HEK293T (cell line): ENCODE results near the gene PC.
A peak's percentile ranks its signal among the peaks of the same experiment; 100 is the strongest.

ENCODE experiments used
- CTCF ChIA-PET: fragments of 350-600 bp; formaldehyde crosslinking; extraction: SDS; loops from one replicate; lab custom pipeline; 2021; ENCODE audit warnings: antibody characterized with exemption, inconsistent platforms; lab: Yijun Ruan, JAX
- POLR2A ChIA-PET: fragments of 350-600 bp; formaldehyde crosslinking; extraction: SDS; loops from one replicate; lab custom pipeline; 2020; ENCODE audit warnings: antibody characterized with exemption, inconsistent platforms; lab: Yijun Ruan, JAX
- DNase-seq: peaks from one replicate; pipeline ENCODE4 v3.0.0; 2012; ENCODE audit warnings: mixed read lengths; ENCODE audit errors: extremely low spot score
- ARNT ChIP-seq: fragments of 450-650 bp; IDR thresholded peaks from 2 replicates; pipeline ENCODE4 v1.6.1; 2017; ENCODE audit warnings: mild to moderate bottlenecking
- BHLHE40 ChIP-seq: fragments of 450-650 bp; IDR thresholded peaks from 2 replicates; pipeline ENCODE4 v1.6.1; 2016; ENCODE audit warnings: mild to moderate bottlenecking, moderate library complexity, borderline replicate concordance
- CTBP1 ChIP-seq: fragments of 450-650 bp; IDR thresholded peaks from 2 replicates; pipeline ENCODE4 v1.6.1; 2016; ENCODE audit warnings: borderline replicate concordance
- ELF4 ChIP-seq: fragments of 450-650 bp; IDR thresholded peaks from 2 replicates; pipeline ENCODE4 v1.6.1; 2017; ENCODE audit warnings: antibody characterized with exemption
- FOXA1 ChIP-seq: fragments of 450-650 bp; IDR thresholded peaks from 2 replicates; pipeline ENCODE4 v1.6.1; 2016; ENCODE audit warnings: mild to moderate bottlenecking
- FOXK2 ChIP-seq: fragments of 450-650 bp; IDR thresholded peaks from 2 replicates; pipeline ENCODE4 v1.6.1; 2016; ENCODE audit warnings: mild to moderate bottlenecking
- FOXM1 ChIP-seq: fragments of 450-650 bp; IDR thresholded peaks from 2 replicates; pipeline ENCODE4 v1.6.1; 2017; ENCODE audit warnings: mild to moderate bottlenecking, borderline replicate concordance
- HDGF ChIP-seq: fragments of 450-650 bp; IDR thresholded peaks from 2 replicates; pipeline ENCODE4 v1.6.1; 2017; ENCODE audit warnings: antibody characterized with exemption, borderline replicate concordance
- L3MBTL2 ChIP-seq: fragments of 450-650 bp; conservative IDR thresholded peaks from 2 replicates; pipeline ENCODE4 v1.6.1; 2016; ENCODE audit warnings: mild to moderate bottlenecking
- LEF1 ChIP-seq: fragments of 450-650 bp; IDR thresholded peaks from 2 replicates; pipeline ENCODE4 v1.6.1; 2017; ENCODE audit warnings: mild to moderate bottlenecking, borderline replicate concordance
- NFRKB ChIP-seq: fragments of 450-650 bp; IDR thresholded peaks from 2 replicates; pipeline ENCODE4 v1.6.1; 2016; ENCODE audit warnings: mild to moderate bottlenecking, moderate library complexity
- SP1 ChIP-seq: fragments of 450-650 bp; IDR thresholded peaks from 2 replicates; pipeline ENCODE4 v1.6.1; 2017
- SUZ12 ChIP-seq: fragments of 450-650 bp; IDR thresholded peaks from 2 replicates; pipeline ENCODE4 v1.6.1; 2016; ENCODE audit warnings: mild to moderate bottlenecking
- TARDBP ChIP-seq: fragments of 450-650 bp; IDR thresholded peaks from 2 replicates; pipeline ENCODE4 v1.6.1; 2016
- ZNF384 ChIP-seq: fragments of 450-650 bp; IDR thresholded peaks from 2 replicates; pipeline ENCODE4 v1.6.1; 2016
- TF ChIP-seq, protein P1 (sequence below): fragments of 450-650 bp; IDR thresholded peaks from 2 replicates; pipeline ENCODE4 v1.6.1; 2016

PC gene

DNA sequence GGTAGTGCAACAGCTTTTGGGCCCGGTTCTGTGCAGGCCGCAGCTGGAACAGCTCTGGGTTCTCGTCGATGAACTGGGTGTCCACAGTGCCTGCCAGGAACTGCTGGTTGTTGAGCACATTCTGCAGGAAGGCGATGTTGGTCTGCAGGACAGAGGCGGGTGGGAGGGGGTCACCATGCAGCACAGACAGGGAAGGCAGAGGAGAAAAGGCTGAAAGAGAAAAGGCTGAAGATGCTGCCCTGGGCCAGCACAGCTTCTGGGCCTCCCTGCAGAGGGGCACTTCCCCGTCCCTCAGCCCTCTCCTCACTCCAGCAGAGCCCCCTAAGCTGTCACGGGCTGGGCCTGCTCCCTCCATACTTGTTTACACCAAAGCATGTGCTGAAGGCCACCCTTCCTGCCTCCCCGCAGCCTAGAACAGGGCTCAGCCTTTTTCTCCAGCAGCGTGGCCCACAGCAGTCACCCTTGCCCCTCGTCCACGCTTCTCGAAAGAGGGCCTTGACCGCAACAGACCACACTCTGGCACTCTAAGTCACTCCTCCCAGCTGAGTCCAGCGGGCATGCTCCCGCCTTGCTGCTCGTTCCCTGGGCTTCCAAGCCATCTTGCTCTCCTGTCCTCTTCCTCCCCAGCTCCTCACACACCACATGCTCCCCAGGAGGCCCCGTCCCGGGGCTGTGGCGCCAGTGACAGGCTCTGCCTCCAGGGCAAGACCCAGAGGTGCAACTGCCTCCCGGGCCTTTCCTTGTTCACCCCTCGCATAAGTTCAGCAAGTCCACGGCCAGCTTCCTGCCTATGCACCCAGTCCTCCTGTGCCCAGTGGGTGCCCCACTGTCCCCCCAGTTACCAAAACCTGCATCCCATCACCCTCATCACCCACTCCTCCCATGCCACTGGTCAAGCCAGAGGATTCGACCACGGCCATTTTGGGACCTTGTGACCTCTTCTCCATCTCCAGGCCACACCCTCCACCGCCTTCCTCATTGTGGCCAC lies 104.6 kb downstream of the PC start:
- DNase-seq: no peak
- TF ChIP-seq ELF4: no peak
- no peak for TF ChIP-seq HDGF
- no peak for TF ChIP-seq ZNF384
- TF ChIP-seq FOXM1: no peak
- no peak for TF ChIP-seq NFRKB
- no peak for TF ChIP-seq FOXA1
- no peak for TF ChIP-seq SP1
- TF ChIP-seq CTBP1: no peak
- no peak for TF ChIP-seq TARDBP
- TF ChIP-seq SUZ12: no peak
- TF ChIP-seq FOXK2: no peak
- TF ChIP-seq L3MBTL2: no peak
- TF ChIP-seq LEF1: no peak
- TF ChIP-seq ARNT: no peak
- TF ChIP-seq, protein P1, sequence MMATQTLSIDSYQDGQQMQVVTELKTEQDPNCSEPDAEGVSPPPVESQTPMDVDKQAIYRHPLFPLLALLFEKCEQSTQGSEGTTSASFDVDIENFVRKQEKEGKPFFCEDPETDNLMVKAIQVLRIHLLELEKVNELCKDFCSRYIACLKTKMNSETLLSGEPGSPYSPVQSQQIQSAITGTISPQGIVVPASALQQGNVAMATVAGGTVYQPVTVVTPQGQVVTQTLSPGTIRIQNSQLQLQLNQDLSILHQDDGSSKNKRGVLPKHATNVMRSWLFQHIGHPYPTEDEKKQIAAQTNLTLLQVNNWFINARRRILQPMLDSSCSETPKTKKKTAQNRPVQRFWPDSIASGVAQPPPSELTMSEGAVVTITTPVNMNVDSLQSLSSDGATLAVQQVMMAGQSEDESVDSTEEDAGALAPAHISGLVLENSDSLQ: no peak
- TF ChIP-seq BHLHE40: no peak
- POLR2A ChIA-PET: interaction anchor here (5.5 kb wide), 1 partner anchor 10 kb away, joined by 63 read pairs; the partner anchor contains the start of gene RCE1
- CTCF ChIA-PET: interaction anchor here (0.8 kb wide), 1 partner anchor 169 kb away, joined by 3 read pairs; no protein-coding TSS in a partner anchor

DNA sequence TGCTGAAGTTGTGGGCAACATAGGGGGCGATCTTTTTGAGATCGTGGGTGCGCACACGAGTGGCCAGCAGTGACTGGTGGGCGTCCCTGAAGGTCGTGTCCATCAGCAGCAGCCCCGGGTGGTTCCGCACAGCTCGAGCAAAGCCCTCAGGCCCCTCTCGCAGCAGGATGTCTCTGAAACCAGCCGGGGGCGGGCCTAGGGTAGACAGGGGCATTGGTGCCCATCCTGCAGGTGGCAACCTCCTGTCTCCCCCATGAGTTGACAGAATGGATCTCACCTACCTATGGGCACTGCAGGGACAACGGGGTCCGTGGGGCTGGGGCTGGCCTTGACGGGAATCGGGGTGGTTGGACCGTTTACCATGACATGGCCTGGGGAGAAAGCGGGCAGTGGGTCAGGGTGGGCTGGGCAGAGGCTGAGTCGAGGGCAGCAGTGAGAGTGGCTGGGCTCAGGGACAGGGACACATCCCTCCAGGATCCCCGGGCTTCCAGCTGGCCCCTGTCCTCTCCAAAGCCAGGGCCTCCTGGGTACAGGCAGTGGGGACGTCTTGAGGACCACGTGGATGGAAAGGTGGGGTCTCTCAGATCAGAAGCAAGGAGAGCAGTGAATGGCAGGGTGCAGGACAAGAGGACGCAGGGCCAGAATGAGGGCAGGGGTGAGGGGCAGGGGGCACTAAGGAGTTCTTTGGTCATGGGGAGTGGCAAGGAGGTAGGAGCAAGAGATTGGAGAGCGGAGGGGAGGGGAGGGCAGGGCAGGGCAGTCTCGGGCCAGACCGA lies 105.5 kb downstream of the PC start:
- DNase-seq: no peak
- POLR2A ChIA-PET: interaction anchor here (0.5 to 5.5 kb wide), 2 partner anchors 9 to 239 kb away, joined by 4 to 63 read pairs; partner anchors contain the start of gene RCE1
- CTCF ChIA-PET: interaction anchor here (1.1 to 1.4 kb wide), 3 partner anchors 15 to 123 kb away, joined by 3 to 9 read pairs (median 4); partner anchors contain the start of gene C11orf86
- TF ChIP-seq, protein P1: no peak
- TF ChIP-seq FOXK2: no peak

DNA sequence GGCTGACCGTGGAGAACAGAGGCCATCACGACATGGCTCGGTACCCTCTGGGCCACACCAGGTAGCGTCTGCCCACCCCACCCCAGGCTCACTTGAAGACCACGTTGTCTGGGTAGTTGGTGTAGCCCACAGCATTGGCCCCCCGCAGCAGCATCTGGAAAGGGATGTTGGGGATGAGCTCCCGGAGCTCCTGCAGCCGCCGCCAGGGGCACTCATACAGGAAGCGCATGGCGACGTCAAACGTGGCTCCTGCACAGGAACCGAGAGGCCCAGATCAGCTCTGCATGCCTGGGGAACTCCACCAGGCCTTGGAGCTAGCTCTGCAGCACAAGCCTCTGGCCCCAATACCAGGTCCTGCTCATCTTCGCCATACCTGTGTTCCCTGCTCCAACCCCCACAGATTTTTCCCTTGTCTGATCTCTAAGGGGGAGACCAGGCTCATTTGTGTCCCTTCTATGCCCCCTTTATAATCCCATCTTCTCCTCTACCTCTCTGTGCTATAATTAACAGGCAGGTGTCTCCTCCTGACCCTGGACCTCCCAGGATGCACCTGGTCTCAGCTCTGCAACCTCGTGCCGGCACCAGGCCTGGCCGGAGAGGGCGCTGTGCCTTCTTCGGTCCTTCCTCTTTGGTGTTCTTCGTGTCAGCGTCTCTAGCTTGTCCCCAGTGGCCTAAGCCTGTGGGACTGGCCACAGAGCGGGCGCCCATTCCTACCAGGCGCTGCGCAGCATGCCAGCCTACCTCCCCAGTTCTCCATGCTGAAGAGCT lies 106.3 kb downstream of the PC start:
- ChIA-PET CTCF (interaction anchor here (0.6 to 1.4 kb wide), 5 partner anchors 12 to 124 kb away, joined by 3 to 9 read pairs (median 3); partner anchors contain the start of gene C11orf86), POLR2A (interaction anchor here (0.5 to 5.5 kb wide), 2 partner anchors 8 to 238 kb away, joined by 4 to 63 read pairs; partner anchors contain the start of gene RCE1)
- no peak for TF ChIP-seq TARDBP
- peak; percentile 62 for DNase-seq

DNA sequence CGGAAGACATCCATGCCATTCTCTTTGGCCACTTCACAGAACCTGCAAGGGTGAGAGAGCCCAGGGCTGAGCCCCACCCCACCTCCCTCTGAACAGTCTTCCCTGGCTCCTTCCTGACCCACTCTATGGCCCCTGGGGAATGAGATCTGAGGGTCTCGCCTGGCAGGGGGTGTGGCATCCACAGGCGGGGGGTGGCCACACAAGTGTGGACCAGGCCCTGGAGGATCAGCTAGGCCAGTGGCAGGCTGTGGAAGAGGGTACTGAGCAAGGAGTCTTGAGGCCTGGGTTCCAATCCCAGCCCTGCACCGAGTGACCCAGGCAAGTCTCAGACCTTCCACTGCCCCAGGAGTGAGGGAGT lies 107.0 kb downstream of the PC start:
- ChIA-PET POLR2A (interaction anchor here (5.5 kb wide), 1 partner anchor 7 kb away, joined by 63 read pairs; the partner anchor contains the start of gene RCE1), CTCF (interaction anchor here (1.0 to 1.4 kb wide), 4 partner anchors 11 to 125 kb away, joined by 3 to 9 read pairs (median 4); partner anchors contain the start of gene C11orf86)
- DNase-seq: no peak
- TF ChIP-seq NFRKB (no peak), FOXK2 (no peak)

DNA sequence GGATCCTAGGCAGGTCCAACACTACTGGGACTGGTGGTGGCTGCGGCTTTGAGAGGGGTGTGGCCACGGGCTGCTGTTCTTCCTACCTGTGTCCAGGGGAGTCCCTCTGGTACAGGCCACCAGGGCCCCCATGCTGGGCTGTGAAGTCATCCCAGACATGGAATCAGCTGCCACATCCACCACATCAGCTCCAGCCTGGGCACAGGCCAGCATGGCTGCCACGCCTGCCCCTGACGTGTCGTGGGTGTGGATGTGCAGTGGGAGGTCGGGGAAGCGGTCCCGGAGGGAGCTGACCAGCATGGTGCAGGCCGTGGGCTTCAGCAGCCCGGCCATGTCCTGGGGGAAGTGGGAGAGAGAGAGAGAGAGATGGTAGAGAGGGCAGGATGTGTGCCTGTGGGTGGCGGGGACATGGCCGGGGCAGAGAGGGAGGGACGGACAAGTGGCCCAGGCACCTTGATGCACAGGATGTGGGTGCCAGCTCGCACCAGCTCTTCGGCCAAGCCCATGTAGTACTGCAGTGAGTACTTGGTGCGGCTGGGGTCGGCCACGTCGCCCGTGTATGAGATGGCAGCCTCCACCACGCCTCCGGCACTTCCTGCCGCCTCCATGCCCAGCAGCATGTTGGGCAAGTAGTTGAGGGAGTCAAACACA lies 107.5 kb downstream of the PC start:
- no peak for DNase-seq
- ChIA-PET POLR2A (no interaction called here), CTCF (no interaction called here)
- TF ChIP-seq FOXA1 (no peak), BHLHE40 (no peak), FOXK2 (no peak), CTBP1 (no peak), ELF4 (no peak), NFRKB (no peak), ZNF384 (no peak), SP1 (no peak), SUZ12 (no peak), ARNT (no peak), LEF1 (no peak), HDGF (no peak), FOXM1 (no peak), TARDBP (no peak)
- TF ChIP-seq, protein P1: no peak
